COLO829 (cell line): ENCODE data around the gene SPIN4.
A peak's percentile ranks its signal among the peaks of the same experiment; 100 is the strongest.
"Not testable (repeated sequence)": the region's sequence is repeated elsewhere in the genome, so short reads cannot be mapped to it uniquely, and the experiment has no call there.

ENCODE experiments used
- DNase-seq: peaks from one replicate; pipeline ENCODE4 v3.0.0; 2012; ENCODE audit warnings: low spot score

The SPIN4 gene

DNA sequence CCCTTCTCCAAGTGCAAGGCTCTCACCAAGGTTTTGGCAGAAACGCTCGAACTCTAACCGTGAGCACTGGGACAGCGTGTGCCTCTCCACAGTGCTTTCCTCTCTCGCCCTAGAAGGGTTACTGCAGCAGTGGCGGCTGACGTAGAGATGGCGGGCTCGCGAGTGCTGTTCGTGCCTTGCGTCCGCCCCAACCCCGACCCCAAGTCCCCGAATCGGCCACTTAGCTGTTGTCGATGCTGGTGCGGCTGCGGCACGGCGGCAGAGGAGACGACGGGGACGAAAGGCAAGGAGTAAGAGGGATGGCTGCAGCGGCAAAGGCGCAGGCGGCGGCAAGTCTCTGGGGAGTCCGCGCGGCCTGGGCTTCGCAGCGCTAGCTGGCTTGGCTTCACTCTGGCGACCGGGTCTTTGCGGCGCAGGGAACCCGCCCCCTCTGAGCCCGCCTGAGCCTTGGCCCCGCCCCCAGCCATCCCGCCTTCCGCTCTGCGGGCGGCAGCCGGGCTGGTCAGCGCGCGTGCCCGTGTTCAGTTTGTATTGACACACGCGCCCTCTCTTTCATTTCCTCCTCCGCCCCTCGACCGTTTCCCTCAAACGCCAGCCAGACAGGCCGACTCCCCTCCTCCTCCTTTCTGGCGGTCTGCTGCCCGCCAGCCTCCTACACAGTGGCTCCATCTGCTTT lies at the start of gene SPIN4:
Gene SPIN4, minus strand, starts transcription at position 392 of the 676 bp plus-strand sequence. CDS start 513 bp downstream, outside the sequence.
- DNase-seq: peak; percentile 82

DNA sequence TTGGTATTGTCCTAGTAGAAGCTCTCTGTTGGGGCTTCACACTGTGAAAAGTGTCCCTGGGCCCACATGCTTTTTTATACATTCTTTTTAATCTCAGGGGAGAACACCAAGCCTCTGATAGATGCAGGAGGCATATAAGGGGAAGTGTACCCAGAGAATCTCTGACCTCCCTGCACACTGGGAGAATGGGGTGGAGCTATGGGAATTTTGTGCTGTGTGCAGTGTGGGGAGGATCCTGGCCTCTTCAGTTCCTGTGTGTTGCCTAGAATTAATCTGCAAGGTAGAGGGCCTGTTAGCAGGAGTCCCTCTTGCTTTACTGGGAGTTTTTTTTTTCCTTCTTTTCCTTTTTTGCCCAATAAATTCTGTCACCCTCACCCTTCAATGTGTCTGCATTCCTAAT lies 49.2 kb upstream of the SPIN4 start:
- DNase-seq: no peak

DNA sequence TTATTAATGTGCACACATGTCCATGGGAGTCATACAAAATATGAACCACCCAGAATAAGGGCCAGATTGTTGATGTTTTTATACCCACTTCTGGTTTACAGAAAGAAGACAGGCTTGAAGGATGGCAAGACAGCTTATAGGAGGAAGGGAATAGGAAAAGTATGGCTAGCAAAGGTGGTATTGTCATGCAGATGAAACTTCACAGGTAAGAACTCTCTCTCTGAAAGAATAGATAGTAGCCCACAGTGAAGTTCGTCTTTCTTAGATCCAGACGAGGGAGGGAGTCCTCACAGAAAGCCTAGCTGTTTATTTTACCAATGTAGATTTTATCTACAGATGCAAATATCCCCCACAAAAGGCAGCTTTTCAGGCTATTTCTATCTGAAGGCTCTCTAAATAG lies 43.7 kb upstream of the SPIN4 start:
- DNase-seq: no peak

GRCh38 chrX:63393094-63393493 lies 42.0 kb upstream of the SPIN4 start:
- not testable (repeated sequence) for DNase-seq

DNA sequence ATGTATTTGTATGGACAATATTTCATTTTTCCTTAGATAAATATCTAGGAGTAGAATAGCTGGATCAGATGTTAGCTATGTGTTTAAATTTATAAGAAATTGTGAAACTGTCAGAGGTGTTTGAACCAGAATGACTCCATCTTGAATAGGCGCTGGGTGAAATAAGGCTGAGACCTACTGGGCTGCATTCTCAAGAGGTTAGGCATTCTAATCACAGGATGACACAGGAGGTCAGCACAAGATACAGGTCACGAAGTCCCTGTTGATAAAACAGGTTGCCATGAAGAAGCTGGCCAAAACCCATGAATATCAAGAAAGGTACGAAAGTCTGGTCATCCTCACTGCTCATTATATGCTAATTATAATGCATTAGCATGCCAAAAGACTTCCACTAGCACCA lies 36.3 kb upstream of the SPIN4 start:
- DNase-seq: no peak

DNA sequence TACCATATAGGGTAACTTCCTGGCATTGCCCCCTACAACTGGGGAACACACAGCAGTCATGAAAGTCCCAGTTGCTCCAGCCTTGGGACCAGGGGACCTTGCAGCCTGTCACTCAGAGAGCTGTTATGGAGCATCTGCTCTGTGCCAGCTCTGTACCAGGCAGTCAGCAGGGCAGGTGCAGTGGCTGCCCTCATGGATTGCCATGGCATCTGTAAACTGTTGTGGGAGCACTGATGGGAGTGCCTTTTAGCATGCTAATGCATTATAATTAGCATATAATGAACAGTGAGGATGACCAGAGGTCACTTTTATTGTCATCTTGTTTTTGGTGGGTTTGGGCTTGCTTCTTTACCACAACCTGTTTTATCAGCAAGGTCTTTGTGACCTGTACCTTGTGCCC lies 33.1 kb upstream of the SPIN4 start:
- not testable (repeated sequence) for DNase-seq

DNA sequence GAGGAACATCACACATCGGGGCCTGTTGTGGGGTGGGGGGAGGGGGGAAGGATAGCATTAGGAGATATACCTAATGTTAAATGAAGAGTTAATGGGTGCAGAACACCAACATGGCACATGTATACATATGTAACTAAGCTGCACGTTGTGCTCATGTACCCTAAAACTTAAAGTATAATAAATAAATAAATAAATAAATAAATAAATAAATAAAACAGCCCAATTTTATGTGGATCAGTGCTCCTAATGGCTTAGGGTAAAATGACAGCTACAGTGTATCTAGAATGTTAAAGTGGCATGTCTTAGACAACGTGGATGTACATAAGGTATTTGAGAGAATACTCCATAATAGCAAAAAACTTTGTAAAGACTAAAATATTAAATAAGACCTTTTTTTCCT lies 21.9 kb upstream of the SPIN4 start:
- not testable (repeated sequence) for DNase-seq

DNA sequence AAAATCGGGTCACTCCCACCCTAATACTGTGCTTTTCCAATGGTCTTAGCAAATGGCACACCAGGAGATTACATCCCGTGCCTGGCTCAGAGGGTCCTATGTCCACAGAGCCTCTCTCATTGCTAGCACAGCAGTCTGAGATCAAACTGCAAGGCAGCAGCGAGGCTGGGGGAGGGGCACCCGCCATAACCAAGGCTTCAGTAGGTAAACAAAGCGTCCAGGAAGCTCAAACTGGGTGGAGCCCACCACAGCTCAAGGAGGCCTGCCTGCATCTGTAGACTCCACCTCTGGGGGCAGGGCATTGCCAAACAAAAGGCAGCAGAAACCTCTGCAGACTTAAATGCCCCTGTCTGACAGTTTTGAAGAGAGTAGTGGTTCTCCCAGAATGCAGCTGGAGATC lies 16.6 kb upstream of the SPIN4 start:
- not testable (repeated sequence) for DNase-seq

DNA sequence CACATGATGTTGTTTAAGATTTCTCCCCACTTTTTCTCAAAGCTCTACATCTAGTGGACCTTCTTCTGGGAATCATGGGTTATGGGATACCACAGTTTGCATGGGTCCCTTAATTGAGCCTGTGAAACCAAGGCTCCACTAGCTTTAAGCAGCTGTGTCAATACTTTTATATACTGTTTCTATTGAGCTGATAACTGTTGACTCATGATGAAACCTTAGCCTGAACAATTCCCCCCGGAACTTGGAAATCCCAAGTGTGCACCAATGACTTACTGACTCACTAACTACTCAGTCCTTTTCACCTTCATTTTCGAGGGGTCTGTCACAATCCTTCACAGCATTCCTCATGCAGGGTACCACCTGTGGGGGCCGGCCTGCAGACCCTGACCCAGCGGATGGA lies 12.7 kb upstream of the SPIN4 start:
- no peak for DNase-seq

- no peak for DNase-seq
These were observed 10.4 kb upstream of the SPIN4 start for GRCh38 chrX:63361494-63361893.

- no peak for DNase-seq
These were observed 3.4 kb upstream of the SPIN4 start for GRCh38 chrX:63354484-63354883.

DNA sequence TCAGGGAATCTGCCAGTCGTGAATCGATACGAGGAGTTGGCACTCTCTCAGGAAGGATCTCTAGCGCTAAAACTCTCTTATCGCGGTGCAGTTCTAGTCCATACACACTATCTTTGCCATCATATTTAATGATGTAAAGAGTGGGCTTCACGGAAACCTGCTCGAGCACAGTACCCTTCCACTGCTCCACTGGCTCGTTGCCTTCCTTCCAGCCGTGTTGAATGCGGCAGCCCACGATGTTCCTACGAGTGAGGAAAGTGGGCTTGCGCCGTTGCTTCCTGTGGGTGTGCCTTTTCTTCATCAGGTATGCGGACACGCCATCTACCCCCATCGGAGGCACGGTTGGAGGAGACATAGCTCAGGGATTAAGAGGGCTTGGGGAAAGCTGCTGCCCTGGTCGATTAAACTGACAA lies 661 bp downstream of the SPIN4 start:
- no peak for DNase-seq

DNA sequence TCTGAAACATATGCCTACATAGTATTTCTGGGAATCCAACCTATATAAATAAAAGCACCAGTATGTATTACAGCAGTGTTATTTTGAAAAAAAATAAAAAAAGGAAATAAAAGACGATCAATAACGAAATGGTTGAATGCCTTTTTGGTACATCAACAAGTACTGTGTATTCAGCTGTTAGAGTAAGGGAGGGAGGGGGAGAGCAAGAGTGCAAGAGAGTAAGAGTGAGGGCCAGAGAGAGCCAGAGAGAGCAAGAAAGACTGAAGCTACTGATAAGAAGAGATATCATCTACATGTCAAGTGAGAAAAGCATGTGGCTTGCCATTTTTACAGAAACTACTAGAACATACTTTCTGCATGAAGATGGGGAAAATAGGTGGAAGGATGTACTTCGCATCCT lies 1.8 kb downstream of the SPIN4 start:
- DNase-seq: no peak

- no peak for DNase-seq
These were observed 20.5 kb downstream of the SPIN4 start for GRCh38 chrX:63330681-63331080.

DNA sequence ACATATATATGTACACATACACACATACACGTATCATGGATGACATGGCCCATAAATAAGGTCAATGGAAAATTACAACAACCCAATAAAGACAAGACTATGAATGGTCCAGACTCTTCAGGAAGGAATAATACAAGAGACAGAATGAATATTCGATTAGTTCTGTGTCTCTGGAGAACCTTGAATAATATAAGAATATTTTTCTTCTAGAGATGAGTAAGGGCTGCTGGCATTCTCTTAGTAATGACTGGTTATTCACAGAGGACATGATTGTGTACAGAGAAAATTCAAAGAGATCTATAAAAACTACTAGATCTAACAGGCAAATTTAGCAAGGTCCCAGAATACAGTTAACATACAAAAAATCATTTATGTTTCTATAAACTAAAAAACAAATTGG lies 23.3 kb downstream of the SPIN4 start:
- DNase-seq: no peak

DNA sequence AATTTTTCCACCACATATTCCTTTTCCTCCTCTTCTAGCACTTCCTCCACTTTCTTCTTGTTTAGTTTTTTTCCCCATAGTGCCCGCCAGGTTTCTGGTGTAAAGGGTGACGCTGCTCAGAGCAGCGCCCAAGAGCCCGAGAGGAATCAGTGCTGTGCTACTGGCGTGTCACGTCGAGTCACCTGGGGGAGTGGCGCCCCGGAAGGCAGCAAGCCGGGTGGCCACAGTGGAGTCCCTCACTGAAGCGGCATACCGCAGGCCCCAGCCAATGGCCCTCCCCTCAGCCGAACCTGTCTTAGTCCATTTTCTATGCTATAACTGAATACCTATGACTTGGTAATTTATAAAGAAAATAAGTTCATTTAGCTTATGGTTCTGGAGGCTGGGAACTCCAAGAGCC lies 51.5 kb downstream of the SPIN4 start:
- DNase-seq: no peak
